Kidney (tissue), 14 donors: Measurements from ENCODE around the gene CRADD. TPM values are rescaled to one million over a fixed set of nuclear protein-coding genes. Genes with fewer than 3 reads are reported as not detected.

Source experiments
- DNase-seq, 5 donors: peaks; one replicate each; pipeline ENCODE4 v3.0.0-alpha.2; 2013 to 2020
- FAIRE-seq: peaks from 2 replicates; lab custom pipeline; 2012; peaks lifted over from hg19 to GRCh38; lab: Jason Lieb, UNC
- H3K27ac ChIP-seq, 2 donors: one replicate each; pipeline ENCODE4 v1.7.0; 2013; ENCODE audit warnings: low read depth in 2 of 2, low read length in 2 of 2, inconsistent platforms in 1 of 2
- H3K27me3 ChIP-seq: one replicate; pipeline ENCODE4 v1.7.1; 2013; ENCODE audit warnings: low read length, inconsistent platforms; ENCODE audit not compliant: control insufficient read depth, insufficient read depth
- H3K36me3 ChIP-seq, 3 donors: one replicate each; pipeline versions ENCODE4 v1.7.0 to v1.7.1; 2013; ENCODE audit warnings: low read length in 3 of 3, control low read depth in 1 of 3, inconsistent platforms in 1 of 3; ENCODE audit not compliant: insufficient read depth in 3 of 3, control insufficient read depth in 2 of 3
- H3K4me1 ChIP-seq, 3 donors: one replicate each; pipeline versions ENCODE4 v1.7.0 to v1.7.1; 2013; ENCODE audit warnings: low read length in 3 of 3, inconsistent platforms in 1 of 3, low read depth in 1 of 3; ENCODE audit not compliant: control insufficient read depth in 2 of 3, insufficient read depth in 2 of 3
- H3K4me3 ChIP-seq, 3 donors: one replicate each; pipeline versions ENCODE4 v1.7.0 to v1.8.1; 2013; ENCODE audit warnings: low read length in 3 of 3, control low read depth in 1 of 3, inconsistent platforms in 1 of 3
- H3K9ac ChIP-seq, 3 donors: one replicate each; pipeline versions ENCODE4 v1.7.0 to v1.7.1; 2013; ENCODE audit warnings: low read length in 3 of 3, control low read depth in 1 of 3, inconsistent platforms in 1 of 3
- H3K9me3 ChIP-seq, 3 donors: one replicate each; pipeline versions ENCODE4 v1.7.0 to v1.7.1; 2013; ENCODE audit warnings: low read length in 3 of 3, control low read depth in 1 of 3, inconsistent platforms in 1 of 3; ENCODE audit not compliant: control insufficient read depth in 2 of 3, insufficient read depth in 1 of 3
- intact Hi-C: fragments of 100-400 bp; cut with DNase I; formaldehyde crosslinking; loops from one replicate; pipeline ENCODE4 v1.11.1; 2022
- polyA plus RNA-seq: library from polyadenylated mRNA; stranded (reverse); fragments of 350-450 nt; fragmentation: Illumina TruSeq; extraction: RNeasy Lipid Tissue Mini Kit (QIAGEN cat#74804); gene quantifications from one replicate; pipeline ENCODE4 v1.2.3, GENCODE V29; 2014; ENCODE audit warnings: low read depth, low replicate concordance; ENCODE audit not compliant: insufficient read depth
- total RNA-seq: library from RNA; stranded (reverse); fragmentation: NEBNext Ultra II Directional; extraction: Animal tissue kit (Norgen Biotek cat#: 25700); gene quantifications from one replicate; pipeline ENCODE4 v1.2.1, GENCODE V29; 2021
- TF ChIP-seq, protein P1 (sequence below): IDR thresholded peaks from 3 replicates; pipeline ENCODE4 v1.5.1; 2012; ENCODE audit warnings: mild to moderate bottlenecking, moderate library complexity, borderline replicate concordance; ENCODE audit not compliant: insufficient read depth; ENCODE audit errors: extremely low read depth
- donor health status: control.
- donor health status: control.
- donor health status: control.
- donor health status: control.
- donor health status: control.
- donor health status: DM: yes; HTN: yes; CAD: no.
- donor health status: Normal renal cell carcinoma (clear cell type).

CRADD gene
- total and polyA plus RNA-seq, 2 donors from 2014 or later, result 19.1 to 28.8 TPM

DNA sequence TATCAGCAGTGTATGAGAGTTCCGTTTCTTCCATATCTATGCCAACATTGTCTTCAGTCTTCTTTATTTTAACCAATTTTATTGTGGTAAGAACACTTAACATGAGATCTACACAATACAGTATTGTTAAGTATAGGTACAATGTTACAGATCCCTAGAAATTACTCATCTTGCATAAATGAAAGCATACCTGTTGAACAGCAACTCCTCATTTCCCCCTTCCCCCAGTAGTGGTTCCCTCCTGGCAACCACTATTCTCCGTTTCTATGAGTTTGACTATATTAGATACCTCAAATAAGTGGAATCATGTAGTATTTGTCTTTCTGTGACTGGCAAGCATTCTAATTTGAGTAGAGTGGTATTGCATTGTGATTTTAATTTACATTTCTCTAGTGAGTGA lies 150.5 kb downstream of the CRADD start:
- DNase-seq (no peak), FAIRE-seq (no peak)
- no peaks in the 10 kb centered on the region for H3K27me3 ChIP-seq
- no peaks in the 10 kb centered on the region for H3K9me3 ChIP-seq
- H3K4me3 ChIP-seq, result no peak overlapping the region
- H3K27ac ChIP-seq, result no peak overlapping the region
- H3K36me3 ChIP-seq, result no peaks in the 10 kb centered on the region
- TF ChIP-seq, protein P1, sequence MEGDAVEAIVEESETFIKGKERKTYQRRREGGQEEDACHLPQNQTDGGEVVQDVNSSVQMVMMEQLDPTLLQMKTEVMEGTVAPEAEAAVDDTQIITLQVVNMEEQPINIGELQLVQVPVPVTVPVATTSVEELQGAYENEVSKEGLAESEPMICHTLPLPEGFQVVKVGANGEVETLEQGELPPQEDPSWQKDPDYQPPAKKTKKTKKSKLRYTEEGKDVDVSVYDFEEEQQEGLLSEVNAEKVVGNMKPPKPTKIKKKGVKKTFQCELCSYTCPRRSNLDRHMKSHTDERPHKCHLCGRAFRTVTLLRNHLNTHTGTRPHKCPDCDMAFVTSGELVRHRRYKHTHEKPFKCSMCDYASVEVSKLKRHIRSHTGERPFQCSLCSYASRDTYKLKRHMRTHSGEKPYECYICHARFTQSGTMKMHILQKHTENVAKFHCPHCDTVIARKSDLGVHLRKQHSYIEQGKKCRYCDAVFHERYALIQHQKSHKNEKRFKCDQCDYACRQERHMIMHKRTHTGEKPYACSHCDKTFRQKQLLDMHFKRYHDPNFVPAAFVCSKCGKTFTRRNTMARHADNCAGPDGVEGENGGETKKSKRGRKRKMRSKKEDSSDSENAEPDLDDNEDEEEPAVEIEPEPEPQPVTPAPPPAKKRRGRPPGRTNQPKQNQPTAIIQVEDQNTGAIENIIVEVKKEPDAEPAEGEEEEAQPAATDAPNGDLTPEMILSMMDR, result no peak
- peaks cover 7 to 18% (median 7%) of the 10 kb centered on the region in 3 donors for H3K4me1 ChIP-seq
- H3K9ac ChIP-seq, result no peak overlapping the region
- intact Hi-C loops, result no loop called here

DNA sequence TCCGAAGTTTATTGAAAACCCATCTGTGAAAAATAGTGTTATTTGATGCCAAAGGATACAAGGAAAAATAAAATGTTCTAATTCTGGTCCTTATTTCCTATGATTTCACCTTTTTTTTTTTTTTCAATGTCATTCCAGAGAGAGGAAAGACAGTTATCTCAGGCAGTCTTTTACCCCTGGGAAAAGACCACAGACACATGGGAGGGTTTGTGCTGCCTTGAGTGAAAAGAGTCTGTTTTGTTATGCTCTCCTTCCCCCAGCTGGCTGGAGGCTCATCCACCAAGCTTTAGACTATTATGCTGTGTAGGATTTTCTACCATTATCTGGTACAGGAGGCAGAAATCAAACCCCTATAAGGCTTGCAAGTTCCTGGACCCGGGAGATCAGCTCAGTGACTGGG lies 151.8 kb downstream of the CRADD start:
- TF ChIP-seq, protein P1, result no peak
- Histone ChIP-seq H3K9me3 (no peaks in the 10 kb centered on the region), H3K27me3 (no peaks in the 10 kb centered on the region), H3K9ac (no peak overlapping the region), H3K4me3 (no peak overlapping the region), H3K4me1 (peaks cover 5 to 17% (median 5%) of the 10 kb centered on the region in 3 donors), H3K27ac (no peak overlapping the region), H3K36me3 (no peaks in the 10 kb centered on the region)
- DNase-seq (no peak), FAIRE-seq (no peak)
- intact Hi-C loops, result no loop called here

DNA sequence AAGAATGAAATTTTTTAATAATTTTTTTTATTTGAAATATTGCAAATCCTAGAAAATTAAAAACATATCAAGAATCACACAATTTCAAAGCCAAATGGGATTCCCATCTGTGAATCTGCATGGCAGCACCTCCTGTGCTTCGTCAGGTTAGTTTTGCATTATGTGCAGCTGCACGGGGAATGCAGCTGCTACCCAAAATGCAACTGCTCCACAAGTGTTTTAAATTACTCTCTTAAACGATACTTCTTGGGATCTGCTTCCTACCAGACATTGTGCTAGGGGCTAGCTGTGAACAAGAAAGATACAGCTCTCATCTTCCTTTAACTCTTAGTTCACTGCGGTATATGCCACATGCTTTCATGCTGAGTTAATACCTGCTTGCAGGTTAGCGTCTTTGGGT lies 154.2 kb downstream of the CRADD start:
- DNase-seq (no peak), FAIRE-seq (no peak)
- intact Hi-C loops, result no loop called here
- H3K27ac ChIP-seq, result no peak overlapping the region
- no peaks in the 10 kb centered on the region for H3K27me3 ChIP-seq
- H3K4me3 ChIP-seq, result no peak overlapping the region
- TF ChIP-seq, protein P1, result no peak
- no peaks in the 10 kb centered on the region for H3K36me3 ChIP-seq
- no peaks in the 10 kb centered on the region for H3K9me3 ChIP-seq
- H3K9ac ChIP-seq, result no peak overlapping the region
- H3K4me1 ChIP-seq, result peaks cover 0 to 4% (median 0%) of the 10 kb centered on the region in 3 donors

DNA sequence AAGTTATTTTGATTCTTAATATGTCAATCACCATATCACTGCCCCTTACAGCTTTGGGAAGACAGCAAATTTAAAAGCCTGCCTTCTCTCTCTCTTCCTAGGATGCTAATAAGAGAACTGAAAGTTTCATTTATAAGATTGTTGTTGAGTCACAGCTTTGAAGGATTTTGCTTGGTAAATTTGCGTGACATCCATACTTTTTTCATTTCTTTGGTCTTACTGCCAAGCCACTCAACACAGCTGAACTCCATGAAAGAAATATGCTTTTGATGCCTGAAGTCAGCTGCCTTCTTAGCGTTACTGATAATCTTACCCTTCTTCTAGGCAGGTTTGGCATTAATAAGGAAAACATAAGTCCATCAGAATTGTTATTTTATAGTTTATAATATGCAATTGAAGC lies 155.0 kb downstream of the CRADD start:
- intact Hi-C loops, result no loop called here
- FAIRE-seq (no peak), DNase-seq (no peak)
- Histone ChIP-seq H3K9ac (no peak overlapping the region), H3K36me3 (no peaks in the 10 kb centered on the region), H3K27ac (no peak overlapping the region), H3K4me1 (peaks cover 0 to 4% (median 0%) of the 10 kb centered on the region in 3 donors), H3K4me3 (no peak overlapping the region), H3K9me3 (no peaks in the 10 kb centered on the region), H3K27me3 (no peaks in the 10 kb centered on the region)
- TF ChIP-seq, protein P1, result no peak
